WTC11 (cell line): ENCODE measurements around the gene GLIPR2. TPM values are rescaled to one million over a fixed set of nuclear protein-coding genes. Genes with fewer than 3 reads are reported as not detected.

Source experiments
- ATAC-seq: fragments of 200-7000 bp; cut with Tn5 transposase; 2 replicates; pipeline ENCODE4 v1.10.0; 2021; ENCODE audit warnings: mild to moderate bottlenecking, moderate library complexity
- CTCF ChIA-PET: fragments of 300-600 bp; sonication (Branson Sonifier 250); formaldehyde crosslinking; loops from one replicate; lab custom pipeline; 2021; ENCODE audit warnings: antibody characterized with exemption; lab: Charles Lee
- POLR2A ChIA-PET: fragments of 350-600 bp; sonication (Branson Sonifier 250); formaldehyde crosslinking; loops from one replicate; lab custom pipeline; 2021; ENCODE audit warnings: antibody characterized with exemption; lab: Charles Lee
- DNase-seq: peaks from one replicate; pipeline ENCODE4 v3.0.0; 2021; ENCODE audit warnings: low spot score
- H3K27ac Mint-ChIP-seq: 2 replicates; pipeline ENCODE4 v1.8.0; 2021; ENCODE audit warnings: mixed read lengths
- H3K27me3 Mint-ChIP-seq: 2 replicates; pipeline ENCODE4 v1.8.0; 2021; ENCODE audit warnings: low read depth, mild to moderate bottlenecking, moderate library complexity, mixed read lengths
- H3K36me3 Mint-ChIP-seq: 2 replicates; pipeline ENCODE4 v1.8.0; 2021; ENCODE audit warnings: mixed read lengths
- H3K4me1 Mint-ChIP-seq: 2 replicates; pipeline ENCODE4 v1.8.0; 2022; ENCODE audit warnings: mixed read lengths
- H3K4me3 Mint-ChIP-seq: 2 replicates; pipeline ENCODE4 v1.8.0; 2021; ENCODE audit warnings: mild to moderate bottlenecking, moderate library complexity, mixed read lengths
- H3K9me3 Mint-ChIP-seq: 2 replicates; pipeline ENCODE4 v1.8.0; 2021; ENCODE audit warnings: mixed read lengths
- CREM ChIP-seq: sonication (generic); formaldehyde crosslinking; IDR thresholded peaks from 2 replicates; pipeline ENCODE4 v1.8.1; 2022; ENCODE audit warnings: mild to moderate bottlenecking, missing genetic modification reagents, moderate library complexity
- JAZF1 ChIP-seq: fragments of 250-450 bp; sonication (Bioruptor Pico); IDR thresholded peaks from 2 replicates; pipeline ENCODE4 v1.9.0; 2021; ENCODE audit warnings: moderate library complexity, mild to moderate bottlenecking, inconsistent platforms
- KAT7 ChIP-seq: sonication (generic); formaldehyde crosslinking; IDR thresholded peaks from 2 replicates; pipeline ENCODE4 v1.8.1; 2023; ENCODE audit warnings: missing genetic modification reagents, mild to moderate bottlenecking, borderline replicate concordance
- MXD4 ChIP-seq: fragments of 250-450 bp; sonication (Bioruptor Pico); IDR thresholded peaks from 2 replicates; pipeline ENCODE4 v1.8.0; 2021; ENCODE audit warnings: mild to moderate bottlenecking, moderate library complexity, borderline replicate concordance
- NR3C1 ChIP-seq: sonication (generic); formaldehyde crosslinking; conservative IDR thresholded peaks from 2 replicates; pipeline ENCODE4 v1.8.1; 2023; ENCODE audit warnings: low read depth, mild to moderate bottlenecking, missing genetic modification reagents
- OVOL2 ChIP-seq: fragments of 250-450 bp; sonication (Bioruptor Pico); IDR thresholded peaks from 2 replicates; pipeline ENCODE4 v1.9.0; 2021; ENCODE audit warnings: mild to moderate bottlenecking, borderline replicate concordance
- PRRX2 ChIP-seq: fragments of 250-450 bp; sonication (Bioruptor Pico); IDR thresholded peaks from 2 replicates; pipeline ENCODE4 v1.8.0; 2021; ENCODE audit warnings: mild to moderate bottlenecking
- TEAD4 ChIP-seq: sonication (generic); formaldehyde crosslinking; IDR thresholded peaks from 2 replicates; pipeline ENCODE4 v1.8.0; 2022; ENCODE audit warnings: mild to moderate bottlenecking, missing genetic modification reagents
- ZNF263 ChIP-seq: sonication (generic); formaldehyde crosslinking; IDR thresholded peaks from 2 replicates; pipeline ENCODE4 v1.8.1; 2022; ENCODE audit warnings: low read depth, mild to moderate bottlenecking, moderate library complexity, missing genetic modification reagents
- total RNA-seq: library from RNA; stranded (reverse); gene quantifications from 3 replicates; pipeline ENCODE4 v1.2.3, GENCODE V29; 2021
- TF ChIP-seq, protein P1 (sequence below): fragments of 200-600 bp; IDR thresholded peaks from 2 replicates; pipeline ENCODE4 v1.8.0; 2022; ENCODE audit warnings: antibody characterized with exemption
- TF ChIP-seq, protein P2 (sequence below): sonication (generic); formaldehyde crosslinking; IDR thresholded peaks from 2 replicates; pipeline ENCODE4 v1.8.0; 2023; ENCODE audit warnings: missing genetic modification reagents
- TF ChIP-seq, protein P3 (sequence below): fragments of 250-450 bp; sonication (Bioruptor Pico); IDR thresholded peaks from 2 replicates; pipeline ENCODE4 v1.9.0; 2021; ENCODE audit warnings: mild to moderate bottlenecking
- TF ChIP-seq, protein P4 (sequence below): sonication (generic); formaldehyde crosslinking; IDR thresholded peaks from 2 replicates; pipeline ENCODE4 v1.8.1; 2023; ENCODE audit warnings: mild to moderate bottlenecking, missing genetic modification reagents, borderline replicate concordance
- TF ChIP-seq, protein P5 (sequence below): fragments of 250-450 bp; sonication (Bioruptor Pico); IDR thresholded peaks from 2 replicates; pipeline ENCODE4 v1.9.0; 2021; ENCODE audit warnings: mild to moderate bottlenecking, borderline replicate concordance

GLIPR2 gene
- total RNA-seq, 1 experiment from 2014 or later: 3.7 TPM

DNA sequence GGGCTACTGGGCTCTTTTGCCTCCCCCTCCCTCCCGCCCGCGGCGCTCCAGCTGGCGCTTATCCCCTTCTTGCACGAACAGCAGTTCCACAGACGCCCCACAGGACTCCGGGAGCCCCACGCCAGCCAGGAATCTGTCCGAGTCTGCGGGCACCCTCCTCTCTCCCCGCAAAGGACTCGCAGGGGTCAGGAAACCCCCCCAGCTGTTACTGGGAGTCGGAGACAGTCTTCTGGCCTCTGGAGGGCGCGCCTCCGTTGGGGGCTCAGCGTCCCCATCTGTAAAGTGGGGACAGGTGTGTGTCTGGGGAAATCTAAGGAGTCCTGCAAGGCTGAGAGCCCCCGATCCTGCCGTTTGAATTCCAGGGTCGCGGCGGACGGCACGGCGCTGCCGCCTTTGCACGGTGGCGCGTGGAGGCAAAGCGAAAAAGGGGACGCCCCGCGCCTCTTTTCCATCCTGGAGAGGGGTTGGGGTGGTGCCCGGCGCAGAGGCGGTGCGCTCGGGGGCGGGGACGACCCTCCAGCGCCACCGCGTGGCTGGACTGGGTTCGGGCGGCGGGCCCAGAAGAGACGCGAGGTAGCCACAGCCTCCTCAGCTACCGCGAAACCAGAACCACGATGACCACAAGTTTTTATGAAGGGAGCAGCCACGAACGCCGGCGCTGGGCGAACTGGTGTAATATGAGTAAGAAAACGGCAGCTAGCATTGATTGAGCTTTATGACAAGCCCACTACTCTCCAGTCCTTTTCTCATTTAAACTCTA is 29.8 kb downstream of the GLIPR2 start (continued):
- no peak for TF ChIP-seq KAT7

DNA sequence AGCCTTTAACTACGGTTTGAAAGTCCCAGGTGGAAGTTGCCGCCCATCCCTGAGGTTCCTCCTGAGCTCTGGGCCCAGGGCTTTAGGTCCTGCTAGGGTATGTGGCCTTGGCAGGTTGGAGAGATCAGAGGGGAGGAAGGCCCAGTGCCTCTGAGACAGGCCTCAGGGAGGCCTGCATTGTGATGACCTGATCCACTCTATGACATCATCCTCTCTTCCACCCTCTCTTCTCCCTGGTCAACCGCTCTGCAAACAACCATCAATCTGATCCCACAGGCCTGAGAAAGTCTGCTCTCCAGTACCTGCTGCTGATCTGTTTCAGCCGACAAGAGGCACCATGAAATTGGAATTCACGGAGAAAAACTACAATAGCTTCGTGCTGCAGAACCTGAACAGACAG is 32.6 kb downstream of the GLIPR2 start, which contains the start of gene CCIN:
Gene CCIN, plus strand, starts transcription at position 223 of the 400 bp plus-strand sequence. Its CDS starts 115 bp downstream, at position 338.
- TF ChIP-seq MXD4 (CRISPR knock-in tag): no peak
- no peak for TF ChIP-seq PRRX2 (CRISPR knock-in tag)
- no peak for TF ChIP-seq ZNF263
- no peak for TF ChIP-seq KAT7
- TF ChIP-seq TEAD4 (CRISPR knock-in tag): no peak
- TF ChIP-seq, protein P1, sequence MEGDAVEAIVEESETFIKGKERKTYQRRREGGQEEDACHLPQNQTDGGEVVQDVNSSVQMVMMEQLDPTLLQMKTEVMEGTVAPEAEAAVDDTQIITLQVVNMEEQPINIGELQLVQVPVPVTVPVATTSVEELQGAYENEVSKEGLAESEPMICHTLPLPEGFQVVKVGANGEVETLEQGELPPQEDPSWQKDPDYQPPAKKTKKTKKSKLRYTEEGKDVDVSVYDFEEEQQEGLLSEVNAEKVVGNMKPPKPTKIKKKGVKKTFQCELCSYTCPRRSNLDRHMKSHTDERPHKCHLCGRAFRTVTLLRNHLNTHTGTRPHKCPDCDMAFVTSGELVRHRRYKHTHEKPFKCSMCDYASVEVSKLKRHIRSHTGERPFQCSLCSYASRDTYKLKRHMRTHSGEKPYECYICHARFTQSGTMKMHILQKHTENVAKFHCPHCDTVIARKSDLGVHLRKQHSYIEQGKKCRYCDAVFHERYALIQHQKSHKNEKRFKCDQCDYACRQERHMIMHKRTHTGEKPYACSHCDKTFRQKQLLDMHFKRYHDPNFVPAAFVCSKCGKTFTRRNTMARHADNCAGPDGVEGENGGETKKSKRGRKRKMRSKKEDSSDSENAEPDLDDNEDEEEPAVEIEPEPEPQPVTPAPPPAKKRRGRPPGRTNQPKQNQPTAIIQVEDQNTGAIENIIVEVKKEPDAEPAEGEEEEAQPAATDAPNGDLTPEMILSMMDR: no peak
- TF ChIP-seq OVOL2 (CRISPR knock-in tag): no peak
- TF ChIP-seq, protein P2, sequence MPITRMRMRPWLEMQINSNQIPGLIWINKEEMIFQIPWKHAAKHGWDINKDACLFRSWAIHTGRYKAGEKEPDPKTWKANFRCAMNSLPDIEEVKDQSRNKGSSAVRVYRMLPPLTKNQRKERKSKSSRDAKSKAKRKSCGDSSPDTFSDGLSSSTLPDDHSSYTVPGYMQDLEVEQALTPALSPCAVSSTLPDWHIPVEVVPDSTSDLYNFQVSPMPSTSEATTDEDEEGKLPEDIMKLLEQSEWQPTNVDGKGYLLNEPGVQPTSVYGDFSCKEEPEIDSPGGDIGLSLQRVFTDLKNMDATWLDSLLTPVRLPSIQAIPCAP: no peak
- TF ChIP-seq, protein P3, sequence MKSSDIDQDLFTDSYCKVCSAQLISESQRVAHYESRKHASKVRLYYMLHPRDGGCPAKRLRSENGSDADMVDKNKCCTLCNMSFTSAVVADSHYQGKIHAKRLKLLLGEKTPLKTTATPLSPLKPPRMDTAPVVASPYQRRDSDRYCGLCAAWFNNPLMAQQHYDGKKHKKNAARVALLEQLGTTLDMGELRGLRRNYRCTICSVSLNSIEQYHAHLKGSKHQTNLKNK (CRISPR knock-in tag): no peak
- TF ChIP-seq CREM (CRISPR knock-in tag): no peak
- TF ChIP-seq NR3C1 (CRISPR knock-in tag): no peak
- TF ChIP-seq JAZF1 (CRISPR knock-in tag): no peak
- TF ChIP-seq, protein P4, sequence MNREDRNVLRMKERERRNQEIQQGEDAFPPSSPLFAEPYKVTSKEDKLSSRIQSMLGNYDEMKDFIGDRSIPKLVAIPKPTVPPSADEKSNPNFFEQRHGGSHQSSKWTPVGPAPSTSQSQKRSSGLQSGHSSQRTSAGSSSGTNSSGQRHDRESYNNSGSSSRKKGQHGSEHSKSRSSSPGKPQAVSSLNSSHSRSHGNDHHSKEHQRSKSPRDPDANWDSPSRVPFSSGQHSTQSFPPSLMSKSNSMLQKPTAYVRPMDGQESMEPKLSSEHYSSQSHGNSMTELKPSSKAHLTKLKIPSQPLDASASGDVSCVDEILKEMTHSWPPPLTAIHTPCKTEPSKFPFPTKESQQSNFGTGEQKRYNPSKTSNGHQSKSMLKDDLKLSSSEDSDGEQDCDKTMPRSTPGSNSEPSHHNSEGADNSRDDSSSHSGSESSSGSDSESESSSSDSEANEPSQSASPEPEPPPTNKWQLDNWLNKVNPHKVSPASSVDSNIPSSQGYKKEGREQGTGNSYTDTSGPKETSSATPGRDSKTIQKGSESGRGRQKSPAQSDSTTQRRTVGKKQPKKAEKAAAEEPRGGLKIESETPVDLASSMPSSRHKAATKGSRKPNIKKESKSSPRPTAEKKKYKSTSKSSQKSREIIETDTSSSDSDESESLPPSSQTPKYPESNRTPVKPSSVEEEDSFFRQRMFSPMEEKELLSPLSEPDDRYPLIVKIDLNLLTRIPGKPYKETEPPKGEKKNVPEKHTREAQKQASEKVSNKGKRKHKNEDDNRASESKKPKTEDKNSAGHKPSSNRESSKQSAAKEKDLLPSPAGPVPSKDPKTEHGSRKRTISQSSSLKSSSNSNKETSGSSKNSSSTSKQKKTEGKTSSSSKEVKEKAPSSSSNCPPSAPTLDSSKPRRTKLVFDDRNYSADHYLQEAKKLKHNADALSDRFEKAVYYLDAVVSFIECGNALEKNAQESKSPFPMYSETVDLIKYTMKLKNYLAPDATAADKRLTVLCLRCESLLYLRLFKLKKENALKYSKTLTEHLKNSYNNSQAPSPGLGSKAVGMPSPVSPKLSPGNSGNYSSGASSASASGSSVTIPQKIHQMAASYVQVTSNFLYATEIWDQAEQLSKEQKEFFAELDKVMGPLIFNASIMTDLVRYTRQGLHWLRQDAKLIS (CRISPR knock-in tag): no peak
- TF ChIP-seq, protein P5, sequence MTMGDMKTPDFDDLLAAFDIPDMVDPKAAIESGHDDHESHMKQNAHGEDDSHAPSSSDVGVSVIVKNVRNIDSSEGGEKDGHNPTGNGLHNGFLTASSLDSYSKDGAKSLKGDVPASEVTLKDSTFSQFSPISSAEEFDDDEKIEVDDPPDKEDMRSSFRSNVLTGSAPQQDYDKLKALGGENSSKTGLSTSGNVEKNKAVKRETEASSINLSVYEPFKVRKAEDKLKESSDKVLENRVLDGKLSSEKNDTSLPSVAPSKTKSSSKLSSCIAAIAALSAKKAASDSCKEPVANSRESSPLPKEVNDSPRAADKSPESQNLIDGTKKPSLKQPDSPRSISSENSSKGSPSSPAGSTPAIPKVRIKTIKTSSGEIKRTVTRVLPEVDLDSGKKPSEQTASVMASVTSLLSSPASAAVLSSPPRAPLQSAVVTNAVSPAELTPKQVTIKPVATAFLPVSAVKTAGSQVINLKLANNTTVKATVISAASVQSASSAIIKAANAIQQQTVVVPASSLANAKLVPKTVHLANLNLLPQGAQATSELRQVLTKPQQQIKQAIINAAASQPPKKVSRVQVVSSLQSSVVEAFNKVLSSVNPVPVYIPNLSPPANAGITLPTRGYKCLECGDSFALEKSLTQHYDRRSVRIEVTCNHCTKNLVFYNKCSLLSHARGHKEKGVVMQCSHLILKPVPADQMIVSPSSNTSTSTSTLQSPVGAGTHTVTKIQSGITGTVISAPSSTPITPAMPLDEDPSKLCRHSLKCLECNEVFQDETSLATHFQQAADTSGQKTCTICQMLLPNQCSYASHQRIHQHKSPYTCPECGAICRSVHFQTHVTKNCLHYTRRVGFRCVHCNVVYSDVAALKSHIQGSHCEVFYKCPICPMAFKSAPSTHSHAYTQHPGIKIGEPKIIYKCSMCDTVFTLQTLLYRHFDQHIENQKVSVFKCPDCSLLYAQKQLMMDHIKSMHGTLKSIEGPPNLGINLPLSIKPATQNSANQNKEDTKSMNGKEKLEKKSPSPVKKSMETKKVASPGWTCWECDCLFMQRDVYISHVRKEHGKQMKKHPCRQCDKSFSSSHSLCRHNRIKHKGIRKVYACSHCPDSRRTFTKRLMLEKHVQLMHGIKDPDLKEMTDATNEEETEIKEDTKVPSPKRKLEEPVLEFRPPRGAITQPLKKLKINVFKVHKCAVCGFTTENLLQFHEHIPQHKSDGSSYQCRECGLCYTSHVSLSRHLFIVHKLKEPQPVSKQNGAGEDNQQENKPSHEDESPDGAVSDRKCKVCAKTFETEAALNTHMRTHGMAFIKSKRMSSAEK (CRISPR knock-in tag): no peak
- ChIA-PET CTCF (interaction anchor here (1.2 to 1.6 kb wide), 3 partner anchors 21 to 67 kb away, joined by 3 to 5 read pairs (median 3); partner anchors contain the start of gene CLTA), POLR2A (no interaction called here)
- H3K27ac Mint-ChIP-seq: no peak within 1 kb of the TSS
- no peak for DNase-seq
- no peaks in the 10 kb centered on the region for H3K9me3 Mint-ChIP-seq
- peaks cover 17% of the 10 kb centered on the region for H3K4me1 Mint-ChIP-seq
- H3K4me3 Mint-ChIP-seq: no peak within 1 kb of the TSS
- no peaks in the 10 kb centered on the region for H3K36me3 Mint-ChIP-seq
- no peak for ATAC-seq
- H3K27me3 Mint-ChIP-seq: peaks cover 7% of the 10 kb centered on the region
